IMR-90 (cell line): Measurements from ENCODE around the gene BCAT1.

Experiments
- MXI1 ChIP-seq: IDR thresholded peaks from 2 replicates; pipeline ENCODE4 v1.6.1; 2012; ENCODE audit warnings: low read depth, mild to moderate bottlenecking, low read length, moderate library complexity, borderline replicate concordance
- RFX5 ChIP-seq: IDR thresholded peaks from 2 replicates; pipeline ENCODE4 v1.8.0; 2012; ENCODE audit warnings: low read depth, mild to moderate bottlenecking, low read length, moderate library complexity
- TF ChIP-seq, protein P1 (sequence below): conservative IDR thresholded peaks from 2 replicates; pipeline ENCODE4 v1.5.1; 2012; ENCODE audit warnings: mild to moderate bottlenecking, low read depth, low read length, improper control_type of control experiment

DNA sequence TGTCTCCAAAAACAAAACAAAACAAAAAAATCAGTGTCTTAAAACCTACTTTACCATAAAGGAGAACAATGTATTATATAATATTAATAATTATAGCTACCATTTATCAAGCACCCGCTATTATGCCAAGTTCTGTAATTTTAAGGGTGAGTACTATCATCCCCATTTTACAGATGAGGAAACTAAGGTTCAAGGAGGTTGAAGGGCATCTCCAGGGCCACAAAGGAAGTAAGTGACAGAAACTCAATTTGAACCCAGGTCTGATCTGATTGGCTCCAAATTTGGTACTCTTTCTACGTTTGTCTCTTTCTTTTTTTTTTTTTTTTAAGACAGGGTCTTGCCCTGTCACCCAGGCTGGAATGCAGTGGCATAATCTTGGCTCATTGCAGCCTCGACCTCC is 115.4 kb downstream of the BCAT1 start:
- TF ChIP-seq, protein P1, sequence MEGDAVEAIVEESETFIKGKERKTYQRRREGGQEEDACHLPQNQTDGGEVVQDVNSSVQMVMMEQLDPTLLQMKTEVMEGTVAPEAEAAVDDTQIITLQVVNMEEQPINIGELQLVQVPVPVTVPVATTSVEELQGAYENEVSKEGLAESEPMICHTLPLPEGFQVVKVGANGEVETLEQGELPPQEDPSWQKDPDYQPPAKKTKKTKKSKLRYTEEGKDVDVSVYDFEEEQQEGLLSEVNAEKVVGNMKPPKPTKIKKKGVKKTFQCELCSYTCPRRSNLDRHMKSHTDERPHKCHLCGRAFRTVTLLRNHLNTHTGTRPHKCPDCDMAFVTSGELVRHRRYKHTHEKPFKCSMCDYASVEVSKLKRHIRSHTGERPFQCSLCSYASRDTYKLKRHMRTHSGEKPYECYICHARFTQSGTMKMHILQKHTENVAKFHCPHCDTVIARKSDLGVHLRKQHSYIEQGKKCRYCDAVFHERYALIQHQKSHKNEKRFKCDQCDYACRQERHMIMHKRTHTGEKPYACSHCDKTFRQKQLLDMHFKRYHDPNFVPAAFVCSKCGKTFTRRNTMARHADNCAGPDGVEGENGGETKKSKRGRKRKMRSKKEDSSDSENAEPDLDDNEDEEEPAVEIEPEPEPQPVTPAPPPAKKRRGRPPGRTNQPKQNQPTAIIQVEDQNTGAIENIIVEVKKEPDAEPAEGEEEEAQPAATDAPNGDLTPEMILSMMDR = no peak
- TF ChIP-seq MXI1 (no peak), RFX5 (no peak)
